OCI-LY1 (cell line): ENCODE measurements around the gene MICAL2.

Experiments
- EZH2 ChIP-seq: fragments of 200-600 bp; sonication (generic), shearing (Covaris generic); IDR thresholded peaks from 2 replicates; pipeline ENCODE4 v1.8.0; 2017; ENCODE audit warnings: borderline replicate concordance, mixed run types, mild to moderate bottlenecking, antibody characterized with exemption, low read length, moderate library complexity, mixed read lengths
- TF ChIP-seq, protein P1 (sequence below): fragments of 200-600 bp; sonication (generic), shearing (Covaris generic); IDR thresholded peaks from 2 replicates; pipeline ENCODE4 v1.5.1; 2017; ENCODE audit warnings: mild to moderate bottlenecking, antibody characterized with exemption, low read length, moderate library complexity, mixed read lengths

DNA sequence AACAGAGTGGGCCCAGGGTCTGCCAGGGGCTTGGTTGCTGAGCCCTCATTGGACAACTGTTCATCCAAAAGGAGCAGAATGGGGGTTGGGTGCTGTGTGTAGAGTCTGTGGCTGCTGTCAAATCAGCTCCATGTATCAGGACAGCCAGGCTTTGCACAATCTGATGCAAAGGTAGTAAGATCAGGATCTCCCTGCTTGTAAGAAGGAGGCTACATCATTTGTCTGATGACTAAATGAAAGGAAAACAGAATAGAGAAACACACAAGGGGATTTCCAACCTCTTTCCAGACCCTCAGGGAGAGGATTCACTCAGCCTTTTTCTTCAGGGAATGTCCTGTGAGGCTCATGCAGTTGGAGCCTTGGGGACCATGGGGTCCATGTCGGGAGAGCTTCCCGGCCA lies 7.2 kb downstream of the MICAL2 start:
- TF ChIP-seq, protein P1, sequence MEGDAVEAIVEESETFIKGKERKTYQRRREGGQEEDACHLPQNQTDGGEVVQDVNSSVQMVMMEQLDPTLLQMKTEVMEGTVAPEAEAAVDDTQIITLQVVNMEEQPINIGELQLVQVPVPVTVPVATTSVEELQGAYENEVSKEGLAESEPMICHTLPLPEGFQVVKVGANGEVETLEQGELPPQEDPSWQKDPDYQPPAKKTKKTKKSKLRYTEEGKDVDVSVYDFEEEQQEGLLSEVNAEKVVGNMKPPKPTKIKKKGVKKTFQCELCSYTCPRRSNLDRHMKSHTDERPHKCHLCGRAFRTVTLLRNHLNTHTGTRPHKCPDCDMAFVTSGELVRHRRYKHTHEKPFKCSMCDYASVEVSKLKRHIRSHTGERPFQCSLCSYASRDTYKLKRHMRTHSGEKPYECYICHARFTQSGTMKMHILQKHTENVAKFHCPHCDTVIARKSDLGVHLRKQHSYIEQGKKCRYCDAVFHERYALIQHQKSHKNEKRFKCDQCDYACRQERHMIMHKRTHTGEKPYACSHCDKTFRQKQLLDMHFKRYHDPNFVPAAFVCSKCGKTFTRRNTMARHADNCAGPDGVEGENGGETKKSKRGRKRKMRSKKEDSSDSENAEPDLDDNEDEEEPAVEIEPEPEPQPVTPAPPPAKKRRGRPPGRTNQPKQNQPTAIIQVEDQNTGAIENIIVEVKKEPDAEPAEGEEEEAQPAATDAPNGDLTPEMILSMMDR: no peak
- TF ChIP-seq EZH2: no peak
